Right ventricle myocardium superior (tissue), 1 donor: ENCODE data around the gene CDK5RAP1. TPM values are rescaled to one million over a fixed set of nuclear protein-coding genes. Genes with fewer than 3 reads are reported as not detected.
"Not testable (repeated sequence)": the region's sequence is repeated elsewhere in the genome, so short reads cannot be mapped to it uniquely, and the experiment has no call there.

Experiments used
- ATAC-seq: fragments of 200-7000 bp; cut with Tn5 transposase; one replicate; pipeline ENCODE4 v1.9.1; 2020; ENCODE audit warnings: mild to moderate bottlenecking; ENCODE audit not compliant: poor library complexity
- DNase-seq: peaks from one replicate; pipeline ENCODE4 v3.0.0-alpha.2; 2020
- intact Hi-C: fragments of 100-400 bp; cut with DNase I; formaldehyde crosslinking; loops from one replicate; pipeline ENCODE4 v1.11.2; 2022
- total RNA-seq: library from RNA; stranded (reverse); fragmentation: NEBNext Ultra II Directional; extraction: Animal tissue kit (Norgen Biotek cat#: 25700); gene quantifications from one replicate; pipeline ENCODE4 v1.2.1, GENCODE V29; 2021
- donor health status: DM: no; HTN: yes; CAD: no; lungs with severe emphysema.

Gene CDK5RAP1
- total RNA-seq, 1 donor from 2014 or later = 19.8 TPM

GRCh38 chr20:33393609-33394008 lies 7.7 kb downstream of the CDK5RAP1 start:
- no peak for ATAC-seq
- no peak for DNase-seq
- intact Hi-C loops = no loop called here

- DNase-seq (no peak), ATAC-seq (no peak)
- intact Hi-C loops = no loop called here
Observed at GRCh38 chr20:33391722-33392415, 9.4 kb downstream of the CDK5RAP1 start.

GRCh38 chr20:33389326-33389725 lies 12.0 kb downstream of the CDK5RAP1 start:
- ATAC-seq, DNase-seq, intact Hi-C loops: not testable (repeated sequence)

DNA sequence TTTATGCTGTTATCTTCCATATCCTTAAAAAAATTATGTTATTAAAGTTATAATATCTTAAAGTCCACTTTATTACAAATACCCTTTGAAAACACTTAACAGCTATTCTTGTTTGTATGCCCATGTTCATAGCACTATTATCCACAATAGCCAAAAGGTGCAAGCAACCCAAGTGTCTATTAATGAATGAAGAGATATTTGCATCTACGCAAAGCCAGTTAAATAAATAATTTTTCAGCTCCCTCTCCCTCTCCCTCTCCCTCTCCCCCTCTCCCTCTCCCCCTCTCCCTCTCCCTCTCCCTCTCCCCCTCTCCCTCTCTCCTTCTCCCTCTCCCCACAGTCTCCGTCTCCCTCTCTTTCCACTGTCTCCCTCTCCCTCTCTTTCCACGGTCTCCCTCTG lies 13.1 kb downstream of the CDK5RAP1 start:
- DNase-seq (no peak), ATAC-seq (no peak)
- intact Hi-C loops = no loop called here

DNA sequence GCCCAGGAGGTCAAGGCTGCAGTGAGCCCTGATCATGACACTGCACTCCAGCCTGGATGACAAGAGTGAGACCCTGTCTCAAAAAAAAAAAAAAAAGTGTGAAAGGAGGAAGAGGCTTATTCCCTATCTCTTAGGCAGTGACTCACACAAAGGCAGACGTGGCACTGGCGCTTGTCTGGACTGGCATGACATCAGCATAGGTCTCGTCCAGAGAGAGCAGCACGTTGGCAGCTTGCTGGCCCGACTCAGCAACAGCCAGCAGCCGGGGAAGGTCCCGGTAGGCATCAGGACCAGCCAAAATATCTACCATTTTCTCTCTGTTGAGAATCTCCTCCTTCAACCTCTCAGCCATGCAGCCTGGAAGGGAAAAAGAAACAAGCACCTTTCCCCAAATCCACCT lies 14.1 kb downstream of the CDK5RAP1 start:
- ATAC-seq (peak; percentile 76), DNase-seq (peak; percentile 65)
- intact Hi-C loops = no loop called here

DNA sequence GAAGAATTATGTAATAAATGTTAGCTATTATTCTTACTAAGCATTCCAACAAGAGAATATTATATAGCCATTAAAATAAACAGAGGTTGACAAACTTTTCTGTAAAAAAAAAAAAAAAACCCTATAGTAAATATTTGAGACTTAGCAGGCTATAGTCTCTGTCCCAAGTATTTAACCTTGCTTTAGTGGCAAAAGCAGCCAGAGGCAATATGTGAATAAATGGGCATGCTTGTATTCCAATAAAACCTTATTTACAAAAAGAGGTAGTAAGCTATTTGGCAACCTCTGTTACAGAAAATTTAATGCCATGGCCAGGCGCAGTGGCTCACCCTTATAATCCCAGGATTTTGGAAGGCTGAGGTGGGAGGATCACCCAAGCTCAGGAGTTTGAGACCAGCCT lies 14.6 kb downstream of the CDK5RAP1 start:
- intact Hi-C loops = no loop called here
- ATAC-seq (no peak), DNase-seq (no peak)

DNA sequence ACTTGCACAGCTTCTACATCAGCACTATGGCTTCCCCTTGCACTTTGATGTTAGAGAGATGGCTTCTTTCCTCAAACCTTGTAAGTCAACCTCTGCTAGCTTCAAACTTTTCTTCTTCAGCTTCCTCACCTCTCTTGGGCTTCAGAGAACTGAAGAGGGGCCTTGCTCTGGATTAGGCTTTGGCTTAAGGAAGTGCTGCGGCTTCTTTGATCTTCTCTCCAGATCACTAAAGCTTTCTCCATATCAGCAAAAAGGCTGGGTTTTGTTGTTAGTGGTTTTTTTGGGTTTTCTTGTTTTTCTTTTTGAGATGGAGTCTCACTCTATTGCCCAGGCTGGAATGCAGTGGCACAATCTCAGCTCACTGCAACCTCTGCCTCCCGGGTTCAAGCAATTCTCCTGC lies 24.0 kb downstream of the CDK5RAP1 start:
- ATAC-seq (no peak), DNase-seq (no peak)
- intact Hi-C loops = no loop called here

DNA sequence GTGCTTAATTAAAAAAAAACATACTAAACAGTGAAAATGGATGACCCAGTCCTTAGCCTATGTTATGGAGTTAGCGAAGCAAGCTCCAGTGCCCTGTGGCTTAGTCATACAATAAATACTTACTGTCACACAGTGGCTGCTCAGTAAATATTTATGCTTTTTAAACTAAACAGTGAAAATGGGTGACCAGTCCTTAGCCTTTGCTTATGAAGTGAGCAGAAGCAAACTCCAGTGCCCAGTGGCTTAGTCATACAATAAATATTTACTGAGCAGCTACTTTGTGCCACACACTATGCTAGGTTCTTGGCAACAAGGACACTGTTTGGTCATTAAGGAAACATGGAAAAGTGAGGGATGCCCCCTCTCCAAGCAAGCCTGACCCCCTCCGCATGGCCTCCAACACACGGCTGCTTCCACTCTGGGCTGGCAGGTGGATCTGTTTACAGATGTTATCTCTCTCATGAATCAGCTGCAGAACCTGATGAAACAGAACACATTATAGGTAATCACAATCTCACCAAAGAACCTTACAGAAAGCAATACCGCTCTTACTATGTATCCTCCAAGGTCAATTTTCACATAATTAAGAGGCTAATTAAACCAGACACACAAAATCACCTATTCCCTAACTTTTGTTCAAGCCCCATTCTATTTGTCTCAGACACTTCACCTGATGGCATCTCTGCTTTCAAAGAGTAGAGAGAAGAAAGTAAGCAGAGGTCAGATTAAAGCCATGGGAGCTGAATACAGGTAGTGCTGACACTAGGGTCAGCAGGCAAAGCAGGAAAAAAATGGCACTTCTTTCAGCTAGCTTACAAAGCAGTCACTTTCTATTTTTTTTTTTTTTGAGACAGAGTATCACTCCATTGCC lies 27.3 kb downstream of the CDK5RAP1 start:
- ATAC-seq (no peak), DNase-seq (no peak)
- intact Hi-C loops = no loop called here

DNA sequence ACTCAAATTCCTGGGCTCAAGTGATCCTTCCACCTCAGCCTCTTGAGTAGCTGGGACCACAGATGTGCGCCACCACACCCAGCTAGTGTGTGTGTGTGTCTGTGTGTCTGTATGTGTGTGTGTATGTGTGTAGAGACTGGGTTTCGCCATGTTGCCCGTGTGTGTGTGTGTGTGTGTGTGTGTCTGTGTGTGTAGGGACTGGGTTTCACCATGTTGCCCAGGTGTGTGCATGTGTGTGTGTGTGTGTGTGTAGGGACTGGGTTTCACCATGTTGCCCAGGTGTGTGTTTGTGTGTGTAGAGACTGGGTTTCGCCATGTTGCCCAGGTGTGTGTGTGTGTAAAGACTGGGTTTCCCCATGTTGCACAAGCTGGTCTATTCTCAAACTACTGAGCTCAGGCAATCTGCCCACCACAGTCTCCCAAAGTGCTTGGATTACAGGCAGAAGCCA lies 28.3 kb downstream of the CDK5RAP1 start:
- intact Hi-C loops = no loop called here
- DNase-seq = no peak
- ATAC-seq = no peak

- ATAC-seq = no peak
- intact Hi-C loops = no loop called here
- DNase-seq = no peak
Observed at GRCh38 chr20:33370291-33370690, 31.0 kb downstream of the CDK5RAP1 start.

DNA sequence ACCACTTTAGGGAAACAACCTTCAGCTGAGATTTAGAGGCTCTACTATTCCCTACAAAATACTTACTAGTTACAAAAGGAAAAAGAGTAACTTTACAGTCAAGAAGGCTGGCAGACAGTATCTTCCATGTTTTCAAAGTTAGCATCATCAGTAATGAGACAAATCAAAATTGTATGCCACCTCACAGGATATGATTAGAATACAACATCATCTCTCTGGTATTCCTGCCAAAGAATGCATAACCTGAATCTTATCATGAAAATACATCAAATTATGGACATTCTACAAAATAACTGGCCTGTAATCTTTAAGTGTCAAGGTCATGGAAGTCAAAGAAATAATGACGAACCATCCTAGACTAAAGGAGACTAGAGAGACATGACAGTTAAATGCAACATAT lies 38.4 kb downstream of the CDK5RAP1 start:
- intact Hi-C loops = no loop called here
- DNase-seq = no peak
- no peak for ATAC-seq

GRCh38 chr20:33359399-33360261 lies 41.7 kb downstream of the CDK5RAP1 start:
- intact Hi-C loops = no loop called here
- ATAC-seq (peak; percentile 38), DNase-seq (no peak)

DNA sequence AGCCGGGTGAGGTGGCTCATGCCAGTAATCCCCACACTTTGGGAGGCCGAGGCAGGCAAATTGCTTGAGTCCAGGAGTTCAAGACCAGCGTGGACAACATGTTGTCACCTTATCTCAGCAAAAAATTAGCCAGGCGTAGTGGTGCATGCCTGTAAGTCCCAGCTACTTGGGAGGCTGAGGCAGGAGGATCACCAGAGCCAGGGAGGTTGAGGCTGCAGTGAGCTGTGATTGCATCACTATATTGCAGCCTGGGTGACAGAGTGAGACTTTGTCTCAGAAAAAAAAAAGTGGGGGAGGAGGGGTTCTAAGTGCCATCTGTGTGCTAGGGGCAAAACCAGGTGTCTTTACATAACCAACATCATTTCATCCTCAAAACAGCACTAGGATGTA lies 48.3 kb downstream of the CDK5RAP1 start:
- ATAC-seq (no peak), DNase-seq (no peak)
- intact Hi-C loops = no loop called here

- ATAC-seq (no peak), DNase-seq (no peak)
- intact Hi-C loops = no loop called here
Observed at GRCh38 chr20:33352258-33353012, 48.9 kb downstream of the CDK5RAP1 start.

DNA sequence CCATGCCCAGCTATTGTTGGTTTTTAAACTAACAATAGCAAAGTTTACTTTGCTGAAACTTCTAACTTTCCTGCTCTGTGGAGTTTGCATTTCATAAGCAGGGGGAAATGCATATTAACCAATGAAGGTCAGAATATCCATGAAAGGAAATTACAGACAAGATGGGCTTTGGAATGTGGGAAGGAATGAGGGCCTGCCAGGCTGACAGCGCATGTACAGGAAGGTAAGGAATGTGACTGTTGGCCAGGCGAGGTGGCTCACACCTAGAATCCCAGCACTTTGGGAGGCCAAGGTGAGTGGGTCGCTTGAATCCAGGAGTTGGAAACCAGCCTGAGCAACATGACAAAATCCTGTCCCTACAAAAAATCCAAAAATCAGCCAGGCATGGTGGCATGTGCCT lies 49.6 kb downstream of the CDK5RAP1 start:
- intact Hi-C loops = no loop called here
- ATAC-seq = no peak

DNA sequence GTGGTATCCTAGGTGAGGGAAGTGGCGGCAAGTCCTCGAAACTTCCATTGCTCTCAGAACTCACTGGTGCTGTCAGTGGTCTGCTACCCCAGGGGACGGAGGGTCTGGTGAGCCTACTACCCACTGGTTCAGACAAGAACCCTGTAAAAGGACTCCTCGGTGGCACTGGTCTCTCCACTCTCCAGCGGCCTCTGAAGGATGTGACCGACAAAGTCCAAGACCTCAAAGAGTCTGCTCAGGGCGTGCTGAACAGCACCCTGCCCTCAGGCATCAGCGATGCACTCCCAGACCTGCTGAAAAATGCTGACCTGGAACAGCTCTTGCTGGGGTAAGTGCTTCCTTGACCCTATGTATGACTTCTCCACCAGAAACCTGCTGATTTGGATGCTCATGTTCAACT lies 51.8 kb downstream of the CDK5RAP1 start:
- DNase-seq = no peak
- ATAC-seq = no peak
- intact Hi-C loops = no loop called here

More for the DNA sequence above, 49.6 kb downstream of the CDK5RAP1 start:
- DNase-seq = no peak

DNA sequence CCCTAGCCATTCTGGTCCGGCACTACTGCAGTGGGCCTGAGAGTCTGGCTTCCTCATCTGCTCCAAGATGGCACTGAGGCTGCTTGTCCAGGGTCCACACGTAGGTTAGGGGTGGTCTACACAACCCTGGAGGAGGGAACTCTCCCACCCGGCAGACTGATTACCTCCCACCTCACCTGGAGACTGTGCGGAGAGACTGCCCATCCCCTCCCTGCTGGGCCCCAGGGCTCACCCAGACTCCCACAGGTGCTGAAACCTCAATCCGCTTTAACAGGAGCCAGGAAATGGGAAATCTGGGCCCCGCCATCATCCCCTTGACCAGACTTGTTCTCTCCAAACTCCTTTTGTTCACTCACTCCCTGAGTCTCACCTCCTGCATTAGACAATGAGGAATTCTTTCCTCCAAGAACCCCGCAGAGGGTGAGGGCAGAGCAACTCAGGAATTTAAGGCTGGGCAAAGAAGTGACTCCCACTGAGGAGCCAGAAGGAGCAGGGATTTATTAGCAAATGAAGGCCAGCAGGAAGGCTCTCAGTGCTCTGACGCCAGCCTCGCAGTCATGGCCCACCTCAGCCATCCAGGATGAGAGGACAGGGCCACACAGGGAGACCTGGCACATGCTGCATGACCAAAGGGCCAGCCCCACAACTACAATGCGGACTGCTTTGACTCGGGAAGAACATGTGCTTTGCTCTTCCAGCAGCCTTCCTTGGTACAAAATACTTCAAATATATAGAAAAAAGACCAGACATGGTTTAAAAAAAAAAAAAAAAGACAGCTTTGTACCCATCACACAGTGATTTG lies 53.0 kb downstream of the CDK5RAP1 start:
- intact Hi-C loops = no loop called here
- ATAC-seq = no peak
- DNase-seq = no peak

- intact Hi-C loops = no loop called here
- ATAC-seq = no peak
- DNase-seq = no peak
Observed at GRCh38 chr20:33345342-33345741, 56.0 kb downstream of the CDK5RAP1 start.
